Spleen (tissue), 11 donors: ENCODE data around the gene PARP6. TPM values are rescaled to one million over a fixed set of nuclear protein-coding genes. Genes with fewer than 3 reads are reported as not detected.

Experiments used
- DNase-seq: peaks from one replicate; pipeline ENCODE4 v3.0.0-alpha.2; 2020
- H3K27ac ChIP-seq, 8 donors: fragments of 200-600 bp; sonication (generic) in 7 of 8; 1 replicate in 4 of 8; 2 replicates in 4 of 8; pipeline versions ENCODE4 v1.5.0 to v1.8.0; 2016 to 2021; ENCODE audit warnings: inconsistent platforms in 4 of 8, mild to moderate bottlenecking in 4 of 8, moderate library complexity in 1 of 8
- H3K27me3 ChIP-seq, 7 donors: fragments of 200-600 bp; sonication (generic) in 6 of 7; replicated peaks in 1 of 7; 1 replicate in 4 of 7; 2 replicates in 3 of 7; pipeline versions ENCODE4 v1.5.0 to v1.8.0; 2016 to 2021; ENCODE audit warnings: inconsistent platforms in 3 of 7, mild to moderate bottlenecking in 1 of 7
- H3K36me3 ChIP-seq, 6 donors: fragments of 200-600 bp; sonication (generic) in 5 of 6; 1 replicate in 4 of 6; 2 replicates in 2 of 6; pipeline versions ENCODE4 v1.5.0 to v1.8.0; 2016 to 2021; ENCODE audit warnings: inconsistent platforms in 2 of 6
- H3K4me1 ChIP-seq, 6 donors: fragments of 200-600 bp; sonication (generic) in 5 of 6; 1 replicate in 3 of 6; 2 replicates in 3 of 6; pipeline versions ENCODE4 v1.5.0 to v1.8.0; 2016 to 2021; ENCODE audit warnings: inconsistent platforms in 3 of 6
- H3K4me3 ChIP-seq, 8 donors: fragments of 200-600 bp; sonication (generic) in 7 of 8; 1 replicate in 4 of 8; 2 replicates in 4 of 8; pipeline versions ENCODE4 v1.5.0 to v1.8.0; 2016 to 2021; ENCODE audit warnings: inconsistent platforms in 4 of 8, mild to moderate bottlenecking in 4 of 8, moderate library complexity in 2 of 8
- H3K9me3 ChIP-seq, 8 donors: fragments of 200-600 bp; sonication (generic) in 7 of 8; 1 replicate in 4 of 8; 2 replicates in 4 of 8; pipeline versions ENCODE4 v1.5.0 to v1.8.0; 2016 to 2021; ENCODE audit warnings: inconsistent platforms in 4 of 8
- POLR2A ChIP-seq, 3 donors: fragments of 450-650 bp; IDR thresholded peaks; one replicate each; pipeline ENCODE4 v1.5.1; 2017; ENCODE audit warnings: antibody characterized with exemption in 3 of 3, mild to moderate bottlenecking in 1 of 3
- POLR2AphosphoS5 ChIP-seq, 3 donors: sonication (generic); formaldehyde crosslinking; IDR thresholded peaks; one replicate each; pipeline ENCODE4 v1.5.1; 2017; ENCODE audit warnings: antibody characterized with exemption in 3 of 3
- WGBS, 5 donors: extraction: QIAGEN DNeasy Blood & Tissue Kit in 3 of 5; methylation state at CpG; one replicate each; pipeline versions ENCODE4 v1.1.5 to v1.1.7; 2013 to 2018; 5-methylcytosine and 5-hydroxymethylcytosine counted together
- intact Hi-C: fragments of 100-400 bp; cut with DNase I; formaldehyde crosslinking; loops from one replicate; pipeline ENCODE4 v1.15.0; 2023; ENCODE audit warnings: low total_unique reads
- polyA plus RNA-seq, 3 donors: library from polyadenylated mRNA; stranded (reverse); fragments of 200-250 nt; gene quantifications; one replicate each; pipeline ENCODE4 v1.2.1, GENCODE V29; 2013
- total RNA-seq, 7 donors: library from RNA; depleted of rRNA in 3 of 7; stranded (reverse); fragments of >200 nt in 3 of 7; fragmentation: NEBNext Ultra II Directional in 4 of 7; extraction: Animal tissue kit (Norgen Biotek cat#: 25700) in 4 of 7; gene quantifications; one replicate each; pipeline versions ENCODE4 v1.1.0 to v1.2.1, GENCODE V29; 2016 to 2021
- TF ChIP-seq, protein P1 (sequence below), 11 experiments: fragments of 200-600 bp in 7 of 11; fragments of 450-650 bp in 4 of 11; sonication (generic) in 4 of 11; IDR thresholded peaks in 8 of 11; conservative IDR thresholded peaks in 3 of 11; 1 replicate in 7 of 11; 2 replicates in 4 of 11; pipeline versions ENCODE4 v1.4.0 to v1.8.0; 2016 to 2021; ENCODE audit warnings: antibody characterized with exemption in 11 of 11, inconsistent platforms in 4 of 11, mild to moderate bottlenecking in 1 of 11
- donor health status: healthy with polysubstance abuse.
- donor health status: DM: no; HTN: no; CAD: no; lungs with moderate emphysema.
- donor health status: DM: no; HTN: no; CAD: no.
- donor health status: Bipolar disorder and iron deficiency.
- donor health status: healthy.
- donor health status: DM: no; HTN: no; CAD: no.
- donor health status: DM: yes; HTN: yes; CAD: no.

PARP6 gene
- total and polyA plus RNA-seq, 10 donors: 43.9 to 99.5 (median 69.1) TPM

DNA sequence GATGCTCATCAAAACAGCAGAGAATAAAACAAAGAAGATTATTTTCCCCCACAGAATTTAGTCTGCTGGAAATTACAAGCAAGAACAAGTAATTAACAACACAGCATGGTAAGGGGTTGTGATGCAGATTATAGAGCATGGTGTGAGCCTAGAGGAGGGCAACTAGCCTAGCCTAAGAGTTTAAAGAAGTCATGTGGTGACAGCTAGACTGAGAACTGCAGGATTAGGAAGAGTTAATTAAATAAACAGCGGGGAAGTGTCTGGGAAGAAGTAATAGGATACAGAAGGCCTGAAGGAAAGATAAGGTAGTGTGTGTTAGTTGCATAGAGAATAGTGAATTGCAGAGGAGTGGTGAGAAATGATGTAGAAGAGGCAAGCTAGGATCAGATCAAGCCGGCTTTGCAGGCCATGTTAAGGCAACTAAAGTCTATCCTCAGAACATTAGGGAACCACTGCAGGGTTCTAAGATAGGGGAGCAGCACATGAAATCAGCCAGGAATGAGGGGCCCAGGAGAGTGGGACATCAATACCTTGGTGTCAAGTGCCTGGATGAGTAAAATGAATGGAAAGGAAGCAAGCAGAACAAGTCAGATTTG is 29.5 kb downstream of the PARP6 start:
- peaks cover 0 to 4% (median 0%) of the 10 kb centered on the region in 6 donors for H3K4me1 ChIP-seq
- no peak for TF ChIP-seq POLR2AphosphoS5 (IDR thresholded peaks at IDR 0.05)
- TF ChIP-seq, protein P1, sequence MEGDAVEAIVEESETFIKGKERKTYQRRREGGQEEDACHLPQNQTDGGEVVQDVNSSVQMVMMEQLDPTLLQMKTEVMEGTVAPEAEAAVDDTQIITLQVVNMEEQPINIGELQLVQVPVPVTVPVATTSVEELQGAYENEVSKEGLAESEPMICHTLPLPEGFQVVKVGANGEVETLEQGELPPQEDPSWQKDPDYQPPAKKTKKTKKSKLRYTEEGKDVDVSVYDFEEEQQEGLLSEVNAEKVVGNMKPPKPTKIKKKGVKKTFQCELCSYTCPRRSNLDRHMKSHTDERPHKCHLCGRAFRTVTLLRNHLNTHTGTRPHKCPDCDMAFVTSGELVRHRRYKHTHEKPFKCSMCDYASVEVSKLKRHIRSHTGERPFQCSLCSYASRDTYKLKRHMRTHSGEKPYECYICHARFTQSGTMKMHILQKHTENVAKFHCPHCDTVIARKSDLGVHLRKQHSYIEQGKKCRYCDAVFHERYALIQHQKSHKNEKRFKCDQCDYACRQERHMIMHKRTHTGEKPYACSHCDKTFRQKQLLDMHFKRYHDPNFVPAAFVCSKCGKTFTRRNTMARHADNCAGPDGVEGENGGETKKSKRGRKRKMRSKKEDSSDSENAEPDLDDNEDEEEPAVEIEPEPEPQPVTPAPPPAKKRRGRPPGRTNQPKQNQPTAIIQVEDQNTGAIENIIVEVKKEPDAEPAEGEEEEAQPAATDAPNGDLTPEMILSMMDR (IDR thresholded peaks at IDR 0.05 in 8 of 11, conservative IDR thresholded peaks at IDR 0.05 in 3 of 11): no peak
- no peak for TF ChIP-seq POLR2A (IDR thresholded peaks at IDR 0.05)
- H3K27me3 ChIP-seq: no peaks in the 10 kb centered on the region
- no peak overlapping the region for H3K4me3 ChIP-seq
- H3K36me3 ChIP-seq: peaks cover 0 to 93% (median 54%) of the 10 kb centered on the region in 6 donors
- intact Hi-C loops: no loop called here
- WGBS, 5 donors: 73 to 79% (median 77%) methylated on average over 2 of the region's 2 CpGs
- DNase-seq: no peak
- no peaks in the 10 kb centered on the region for H3K9me3 ChIP-seq
- no peak overlapping the region for H3K27ac ChIP-seq

DNA sequence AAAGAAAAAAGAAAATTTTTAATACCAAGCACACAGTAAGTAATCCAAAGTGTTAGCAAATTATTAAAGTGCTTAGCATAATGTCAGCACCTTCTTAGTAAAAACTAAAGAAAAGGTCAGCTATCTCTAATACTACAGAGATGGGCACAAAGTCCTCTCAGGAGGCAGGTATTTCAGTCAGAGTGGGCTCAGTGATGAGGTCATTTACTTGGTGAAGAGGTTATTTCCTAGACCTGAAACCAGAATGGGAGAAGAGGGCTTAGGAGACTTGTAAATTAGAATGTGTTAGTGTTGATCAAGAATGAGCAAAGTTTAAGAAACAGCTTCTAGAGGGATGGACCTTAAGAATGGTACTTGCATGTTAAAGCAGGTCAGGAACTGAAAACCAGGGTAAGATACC is 32.7 kb downstream of the PARP6 start:
- no peak for DNase-seq
- Histone ChIP-seq H3K36me3 (peaks cover 0 to 61% (median 41%) of the 10 kb centered on the region in 6 donors), H3K27ac (no peak overlapping the region), H3K4me1 (peaks cover 0 to 21% (median 7%) of the 10 kb centered on the region in 6 donors), H3K27me3 (no peaks in the 10 kb centered on the region), H3K4me3 (no peak overlapping the region), H3K9me3 (no peaks in the 10 kb centered on the region)
- intact Hi-C loops: no loop called here
- TF ChIP-seq POLR2AphosphoS5 (IDR thresholded peaks at IDR 0.05) (no peak), POLR2A (IDR thresholded peaks at IDR 0.05) (no peak)
- TF ChIP-seq, protein P1 (IDR thresholded peaks at IDR 0.05 in 8 of 11, conservative IDR thresholded peaks at IDR 0.05 in 3 of 11): no peak

DNA sequence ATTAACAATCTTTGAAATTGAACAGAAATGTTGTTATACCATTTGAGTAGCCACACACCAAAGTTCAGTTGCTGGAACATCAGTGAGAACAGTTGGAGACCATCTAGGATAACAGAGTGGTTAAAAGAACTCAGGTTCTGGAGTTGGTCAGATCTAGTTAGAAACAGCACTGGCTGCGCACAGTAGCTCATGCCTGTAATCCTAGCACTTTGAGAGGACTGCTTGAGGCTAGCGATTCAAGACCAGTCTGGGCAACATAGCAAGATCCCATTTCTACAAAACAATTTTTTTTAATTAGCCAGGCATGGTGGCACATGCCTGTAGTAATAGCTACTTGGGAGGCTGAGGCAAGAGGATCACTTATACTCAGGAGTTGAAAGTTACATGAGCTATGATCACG is 33.8 kb downstream of the PARP6 start:
- no peaks in the 10 kb centered on the region for H3K27me3 ChIP-seq
- TF ChIP-seq, protein P1 (IDR thresholded peaks at IDR 0.05 in 8 of 11, conservative IDR thresholded peaks at IDR 0.05 in 3 of 11): no peak
- TF ChIP-seq POLR2AphosphoS5 (IDR thresholded peaks at IDR 0.05) (no peak), POLR2A (IDR thresholded peaks at IDR 0.05) (no peak)
- intact Hi-C loops: no loop called here

DNA sequence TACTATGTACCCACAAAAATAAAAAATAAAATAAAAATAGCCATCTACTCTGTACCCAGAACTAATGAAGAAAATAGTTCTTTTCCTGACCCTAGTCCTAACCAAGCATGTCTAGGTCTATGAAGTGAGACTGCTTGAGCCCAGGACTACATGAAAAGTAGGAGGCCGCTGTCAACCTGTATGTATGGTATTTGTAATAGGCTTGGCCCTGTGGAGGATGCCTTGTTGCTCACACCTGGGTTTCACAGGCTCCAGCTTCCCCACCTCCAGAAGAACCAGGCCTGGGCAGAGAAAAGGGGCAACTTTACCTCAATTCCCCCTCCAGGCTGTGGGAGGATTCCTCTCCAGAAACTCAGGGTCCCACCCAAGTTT is 34.5 kb downstream of the PARP6 start:
- H3K9me3 ChIP-seq: no peaks in the 10 kb centered on the region
- peaks cover 0 to 32% (median 11%) of the 10 kb centered on the region in 6 donors for H3K4me1 ChIP-seq
- peak overlapping the region in 4 of 8 donors; percentile 47 to 82 (median 70) for H3K27ac ChIP-seq
- intact Hi-C loops: no loop called here
- H3K27me3 ChIP-seq: no peaks in the 10 kb centered on the region
- no peak overlapping the region for H3K4me3 ChIP-seq
- H3K36me3 ChIP-seq: peaks cover 0 to 43% (median 30%) of the 10 kb centered on the region in 6 donors
- no peak for DNase-seq
- TF ChIP-seq POLR2AphosphoS5 (IDR thresholded peaks at IDR 0.05) (no peak), POLR2A (IDR thresholded peaks at IDR 0.05) (no peak)
- TF ChIP-seq, protein P1 (IDR thresholded peaks at IDR 0.05 in 8 of 11, conservative IDR thresholded peaks at IDR 0.05 in 3 of 11): no peak
- 91 to 100% (median 95%) methylated on average over 1 of the region's 1 CpG for WGBS, 5 donors

More for the DNA sequence above, 33.8 kb downstream of the PARP6 start:
- no peaks in the 10 kb centered on the region for H3K9me3 ChIP-seq
- H3K27ac ChIP-seq: no peak overlapping the region
- no peak overlapping the region for H3K4me3 ChIP-seq
- peaks cover 0 to 50% (median 35%) of the 10 kb centered on the region in 6 donors for H3K36me3 ChIP-seq
- peaks cover 0 to 24% (median 7%) of the 10 kb centered on the region in 6 donors for H3K4me1 ChIP-seq
- DNase-seq: no peak
- WGBS, 5 donors: 94 to 97% (median 96%) methylated on average over 3 of the region's 3 CpGs
